ENCODE results near the gene ANKS3.

ANKS3 gene

DNA sequence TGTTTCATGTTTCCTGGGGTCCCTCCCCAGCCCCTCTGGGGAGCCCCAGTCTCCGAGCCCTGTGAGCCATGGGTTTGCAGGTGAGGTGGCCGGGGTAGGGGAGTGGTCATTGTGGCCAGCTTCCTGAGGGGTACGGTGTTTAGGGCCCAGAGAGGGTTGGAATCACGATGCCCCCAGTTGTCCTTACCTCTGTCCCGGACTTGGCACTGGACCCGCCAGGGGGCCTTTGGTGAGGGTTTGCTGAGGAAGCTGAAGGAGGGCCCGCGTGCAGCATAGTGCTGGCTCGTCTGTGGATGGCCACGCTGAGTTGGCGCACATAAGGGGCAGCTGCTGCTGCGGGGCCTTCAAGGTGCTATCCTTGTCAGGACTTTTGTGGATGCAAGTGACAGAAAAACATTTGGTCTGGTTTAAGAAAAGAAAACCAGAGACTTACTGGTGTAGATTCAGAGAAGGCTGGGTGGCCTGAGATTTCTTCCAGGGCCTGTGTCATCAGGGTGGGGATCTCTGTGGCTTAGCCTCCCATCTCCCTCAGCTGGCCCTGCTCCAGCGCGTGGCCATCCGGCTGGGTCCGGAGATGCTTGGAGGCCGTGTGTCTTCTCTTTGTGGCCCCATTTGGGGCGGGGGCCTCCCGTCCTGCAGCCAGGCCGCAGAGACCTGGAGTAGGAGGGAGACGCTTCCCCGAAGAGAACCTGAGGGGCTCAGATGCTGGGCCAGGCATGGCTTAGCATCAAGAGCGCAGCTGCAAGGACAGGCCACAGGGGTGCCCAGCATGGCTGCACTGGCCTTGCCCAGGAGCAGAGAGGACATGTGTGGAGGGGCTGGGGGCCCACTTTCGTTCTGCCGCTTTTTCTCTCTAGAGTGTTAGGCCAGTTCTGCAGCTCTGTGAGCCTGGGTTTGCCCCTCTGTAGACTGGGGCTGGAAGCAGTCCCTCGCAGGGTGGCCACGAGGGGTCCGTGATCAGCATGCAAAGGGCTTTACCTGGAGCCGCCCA is 74.4 kb downstream of the ANKS3 start:
- Histone ChIP-seq H3K4me3 (ENCODE audit: low read length in 2 of 2) (no peak overlapping the region), H3K27ac (ENCODE audit: low read depth in 2 of 2, low read length in 2 of 2) (no peak overlapping the region), H3K9ac (ENCODE audit: low read depth in 1 of 2, low read length in 2 of 2) (no peak overlapping the region), H3K9me3 (ENCODE audit: control insufficient read depth in 2 of 2, low read length in 2 of 2) (no peaks in the 10 kb centered on the region), H3K4me1 (ENCODE audit: control insufficient read depth in 2 of 2, insufficient read depth in 2 of 2, low read length in 2 of 2) (peaks cover 14 to 16% of the 10 kb centered on the region in 2 donors), H3K27me3 (ENCODE audit: control insufficient read depth in 2 of 2, insufficient read depth in 2 of 2, low read length in 2 of 2) (no peaks in the 10 kb centered on the region), H3K36me3 (ENCODE audit: control insufficient read depth in 2 of 2, insufficient read depth in 2 of 2, low read length in 2 of 2) (peaks cover 24 to 27% of the 10 kb centered on the region in 2 donors)

DNA sequence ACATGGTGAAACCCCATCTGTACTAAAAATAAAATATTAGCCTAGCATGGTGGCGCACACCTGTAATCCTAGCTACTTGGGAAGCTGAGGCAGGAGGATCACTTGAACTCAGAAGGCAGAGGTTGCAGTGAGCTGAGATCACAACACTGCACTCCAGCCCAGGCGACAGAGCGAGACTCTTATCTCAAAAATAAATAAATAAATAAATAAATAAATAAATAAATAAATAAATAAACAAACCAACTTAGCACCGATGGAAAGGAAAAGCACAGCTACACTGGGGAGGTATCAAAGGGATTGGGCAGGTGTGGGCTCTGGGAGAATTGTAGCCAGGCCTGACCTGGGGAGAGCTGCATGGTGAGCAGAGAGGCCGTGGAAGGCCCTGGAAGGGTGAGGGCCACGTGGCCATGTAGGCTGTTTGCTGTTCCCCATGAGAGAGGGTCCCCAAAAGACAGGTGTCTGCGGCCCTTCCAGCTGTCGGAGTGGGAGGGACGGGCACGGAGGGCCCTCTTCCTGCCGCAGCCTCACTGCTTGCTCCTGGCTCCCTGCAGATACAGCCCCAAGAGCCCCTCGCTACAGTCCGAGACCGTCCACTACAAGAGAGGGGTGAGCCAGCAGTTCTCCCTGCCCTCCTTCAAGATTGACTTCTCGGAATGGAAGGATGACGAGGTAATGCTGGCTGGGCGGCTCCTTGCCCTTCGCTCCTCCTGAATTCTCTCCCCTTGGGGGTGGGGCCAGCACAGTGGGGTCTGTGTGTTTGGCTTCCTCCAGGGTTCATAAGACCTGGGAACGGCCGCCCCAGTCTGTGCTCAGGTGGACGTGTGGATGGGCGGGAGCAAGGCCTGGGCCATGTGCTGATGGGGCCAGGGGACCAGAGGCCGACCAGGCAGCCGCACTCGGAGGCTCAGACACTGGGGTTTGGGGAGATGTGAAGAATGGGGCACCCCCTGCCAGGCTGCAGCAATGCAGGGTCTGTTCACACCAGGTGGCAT is 77.1 kb downstream of the ANKS3 start:
- Histone ChIP-seq H3K9ac (ENCODE audit: low read depth in 1 of 2, low read length in 2 of 2) (no peak overlapping the region), H3K4me1 (ENCODE audit: control insufficient read depth in 2 of 2, insufficient read depth in 2 of 2, low read length in 2 of 2) (peaks cover 13 to 17% of the 10 kb centered on the region in 2 donors)

DNA sequence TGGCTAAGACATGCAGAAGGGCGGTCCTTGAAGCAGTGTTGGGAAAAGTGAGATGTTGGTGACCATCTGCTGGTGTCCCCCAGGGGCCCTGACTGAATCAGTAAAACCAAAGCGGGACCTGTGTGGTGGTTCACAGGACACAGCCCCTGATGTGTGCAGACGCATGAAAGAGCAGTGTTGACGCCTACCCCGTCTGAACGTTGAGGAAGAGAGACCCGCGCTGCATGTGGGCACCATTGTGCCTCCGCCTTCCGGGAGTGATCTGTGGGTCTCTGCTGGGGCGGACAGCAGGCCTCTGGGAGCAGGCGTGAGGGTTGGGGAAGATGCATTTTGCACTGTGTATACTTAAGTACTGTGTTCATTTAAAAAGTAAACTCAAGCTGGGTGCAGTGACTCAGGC is 77.8 kb downstream of the ANKS3 start:
- H3K4me1 ChIP-seq (ENCODE audit: control insufficient read depth in 2 of 2, insufficient read depth in 2 of 2, low read length in 2 of 2) = peaks cover 13 to 17% of the 10 kb centered on the region in 2 donors

More for the DNA sequence above, 77.1 kb downstream of the ANKS3 start:
- Histone ChIP-seq H3K27ac (ENCODE audit: low read depth in 2 of 2, low read length in 2 of 2) (no peak overlapping the region), H3K36me3 (ENCODE audit: control insufficient read depth in 2 of 2, insufficient read depth in 2 of 2, low read length in 2 of 2) (peaks cover 33 to 34% of the 10 kb centered on the region in 2 donors), H3K4me3 (ENCODE audit: low read length in 2 of 2) (no peak overlapping the region), H3K27me3 (ENCODE audit: control insufficient read depth in 2 of 2, insufficient read depth in 2 of 2, low read length in 2 of 2) (no peaks in the 10 kb centered on the region), H3K9me3 (ENCODE audit: control insufficient read depth in 2 of 2, low read length in 2 of 2) (no peaks in the 10 kb centered on the region)

DNA sequence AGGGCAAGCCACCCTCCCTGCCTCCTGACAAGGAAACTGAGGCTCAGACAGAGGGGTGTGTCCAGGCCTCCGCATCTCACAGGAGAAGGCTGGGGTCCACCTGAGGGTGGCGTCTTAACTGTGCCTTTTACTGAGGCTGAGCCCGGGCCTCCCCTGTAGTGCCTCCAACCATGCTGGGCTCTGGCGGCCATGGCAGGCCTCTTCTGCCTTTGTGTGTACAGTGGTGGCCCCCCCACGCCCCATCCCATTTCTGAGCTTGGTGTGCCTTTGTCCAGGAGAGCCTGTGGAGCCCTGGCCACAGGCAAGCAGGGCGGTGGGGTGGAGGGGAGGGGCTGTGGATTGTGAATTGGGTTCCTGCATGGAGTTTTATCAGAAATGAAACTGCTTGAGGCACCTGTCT is 78.3 kb downstream of the ANKS3 start:
- Histone ChIP-seq H3K9me3 (ENCODE audit: control insufficient read depth in 2 of 2, low read length in 2 of 2) (no peaks in the 10 kb centered on the region), H3K9ac (ENCODE audit: low read depth in 1 of 2, low read length in 2 of 2) (no peak overlapping the region), H3K4me3 (ENCODE audit: low read length in 2 of 2) (no peak overlapping the region), H3K27me3 (ENCODE audit: control insufficient read depth in 2 of 2, insufficient read depth in 2 of 2, low read length in 2 of 2) (no peaks in the 10 kb centered on the region), H3K4me1 (ENCODE audit: control insufficient read depth in 2 of 2, insufficient read depth in 2 of 2, low read length in 2 of 2) (peaks cover 13 to 17% of the 10 kb centered on the region in 2 donors), H3K36me3 (ENCODE audit: control insufficient read depth in 2 of 2, insufficient read depth in 2 of 2, low read length in 2 of 2) (peaks cover 37 to 39% of the 10 kb centered on the region in 2 donors), H3K27ac (ENCODE audit: low read depth in 2 of 2, low read length in 2 of 2) (no peak overlapping the region)

More for the DNA sequence above, 77.8 kb downstream of the ANKS3 start:
- no peak overlapping the region for H3K9ac ChIP-seq (ENCODE audit: low read depth in 1 of 2, low read length in 2 of 2)
- H3K36me3 ChIP-seq (ENCODE audit: control insufficient read depth in 2 of 2, insufficient read depth in 2 of 2, low read length in 2 of 2) = peaks cover 35 to 37% of the 10 kb centered on the region in 2 donors
- no peak overlapping the region for H3K27ac ChIP-seq (ENCODE audit: low read depth in 2 of 2, low read length in 2 of 2)
- H3K4me3 ChIP-seq (ENCODE audit: low read length in 2 of 2) = no peak overlapping the region
- no peaks in the 10 kb centered on the region for H3K9me3 ChIP-seq (ENCODE audit: control insufficient read depth in 2 of 2, low read length in 2 of 2)
- no peaks in the 10 kb centered on the region for H3K27me3 ChIP-seq (ENCODE audit: control insufficient read depth in 2 of 2, insufficient read depth in 2 of 2, low read length in 2 of 2)

DNA sequence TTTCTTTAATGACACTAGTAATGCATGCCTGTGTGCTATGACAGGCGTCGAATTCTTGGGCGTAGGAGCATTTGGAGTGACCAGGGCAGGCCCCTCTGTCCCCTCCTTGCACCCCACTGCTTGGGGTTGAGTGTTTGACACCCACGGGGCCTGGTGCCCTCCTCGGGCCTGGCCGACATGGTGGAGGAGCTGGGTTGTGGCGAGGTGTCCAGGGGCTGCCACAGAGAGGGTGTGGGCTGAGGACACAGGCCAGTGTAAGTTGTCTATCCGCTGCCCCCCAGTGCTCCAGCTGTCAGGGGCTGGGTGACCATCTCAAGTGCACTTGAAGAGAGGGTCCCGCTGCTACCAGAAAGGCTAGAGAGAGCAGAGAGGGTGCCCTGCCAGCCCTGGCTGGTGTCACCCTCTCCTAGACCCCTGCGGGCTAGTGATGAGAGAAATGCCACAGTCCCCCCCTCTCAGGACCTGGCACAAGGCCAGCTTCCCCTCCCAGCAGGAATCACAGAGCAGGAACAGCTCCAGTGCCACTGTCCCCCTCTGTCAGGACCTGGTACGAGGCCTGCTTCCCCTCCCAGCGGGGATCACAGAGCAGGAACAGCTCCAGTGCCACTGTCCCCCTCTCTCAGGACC is 79.0 kb downstream of the ANKS3 start:
- peak overlapping the region in 1 of 2 donors; percentile 70 for H3K27ac ChIP-seq (ENCODE audit: low read depth in 2 of 2, low read length in 2 of 2)
- no peaks in the 10 kb centered on the region for H3K27me3 ChIP-seq (ENCODE audit: control insufficient read depth in 2 of 2, insufficient read depth in 2 of 2, low read length in 2 of 2)
- H3K9me3 ChIP-seq (ENCODE audit: control insufficient read depth in 2 of 2, low read length in 2 of 2) = no peaks in the 10 kb centered on the region
- peaks cover 36 to 37% of the 10 kb centered on the region in 2 donors for H3K36me3 ChIP-seq (ENCODE audit: control insufficient read depth in 2 of 2, insufficient read depth in 2 of 2, low read length in 2 of 2)
- no peak overlapping the region for H3K4me3 ChIP-seq (ENCODE audit: low read length in 2 of 2)
- H3K4me1 ChIP-seq (ENCODE audit: control insufficient read depth in 2 of 2, insufficient read depth in 2 of 2, low read length in 2 of 2) = peaks cover 13 to 17% of the 10 kb centered on the region in 2 donors
- H3K9ac ChIP-seq (ENCODE audit: low read depth in 1 of 2, low read length in 2 of 2) = no peak overlapping the region

DNA sequence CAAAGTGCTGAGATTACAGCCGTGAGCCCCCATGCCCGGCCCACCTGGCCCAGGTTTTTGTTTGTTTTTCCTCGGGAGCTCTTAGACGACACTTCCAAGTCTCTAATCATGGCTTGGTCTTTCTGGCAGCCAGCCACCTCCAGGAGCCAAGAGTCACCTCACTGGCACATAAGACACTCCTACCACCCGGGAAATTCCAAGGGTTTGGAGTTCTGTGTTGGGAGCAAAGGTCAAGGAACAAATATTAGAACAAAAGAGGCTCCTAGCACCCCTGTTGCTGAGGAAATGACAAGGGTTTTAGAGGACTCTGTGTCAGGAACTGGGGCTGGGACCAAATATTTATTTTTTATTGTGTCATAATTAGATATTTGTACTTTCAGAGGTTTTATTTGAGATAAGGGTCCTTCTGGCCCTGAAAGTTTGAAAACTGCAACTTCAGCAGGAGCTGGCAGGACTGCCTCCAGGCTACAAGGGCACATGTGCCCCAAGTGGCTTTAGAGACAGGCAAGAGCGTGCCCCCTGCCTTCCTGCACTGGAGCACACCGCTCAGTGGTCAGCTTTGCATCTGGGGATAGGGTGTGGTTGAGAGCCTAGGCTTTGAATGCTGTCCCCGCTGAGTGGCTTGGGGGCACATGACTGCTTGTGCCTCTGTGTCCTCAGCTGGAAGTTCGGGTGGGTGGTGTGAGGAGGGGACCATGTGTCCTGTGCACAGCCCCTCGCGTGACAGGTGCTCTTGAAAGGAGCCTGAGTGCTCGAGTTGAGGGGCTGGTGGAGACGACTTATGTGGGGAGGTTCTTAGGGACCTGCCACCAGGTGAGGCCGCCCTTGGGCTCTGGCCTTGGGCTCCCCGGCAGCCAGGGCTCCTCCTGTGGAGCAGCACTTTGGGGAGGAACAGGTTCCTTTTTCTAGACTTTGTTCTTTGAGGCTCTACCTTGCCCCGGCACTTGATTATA is 79.8 kb downstream of the ANKS3 start:
- H3K9me3 ChIP-seq (ENCODE audit: control insufficient read depth in 2 of 2, low read length in 2 of 2) = no peaks in the 10 kb centered on the region
- H3K4me1 ChIP-seq (ENCODE audit: control insufficient read depth in 2 of 2, insufficient read depth in 2 of 2, low read length in 2 of 2) = peaks cover 13 to 17% of the 10 kb centered on the region in 2 donors
- peaks cover 32 to 37% of the 10 kb centered on the region in 2 donors for H3K36me3 ChIP-seq (ENCODE audit: control insufficient read depth in 2 of 2, insufficient read depth in 2 of 2, low read length in 2 of 2)
- H3K27me3 ChIP-seq (ENCODE audit: control insufficient read depth in 2 of 2, insufficient read depth in 2 of 2, low read length in 2 of 2) = no peaks in the 10 kb centered on the region
- H3K9ac ChIP-seq (ENCODE audit: low read depth in 1 of 2, low read length in 2 of 2) = peak overlapping the region in 1 of 2 donors; percentile 40
- peak overlapping the region; percentile 65 to 70 for H3K27ac ChIP-seq (ENCODE audit: low read depth in 2 of 2, low read length in 2 of 2)
- no peak overlapping the region for H3K4me3 ChIP-seq (ENCODE audit: low read length in 2 of 2)

DNA sequence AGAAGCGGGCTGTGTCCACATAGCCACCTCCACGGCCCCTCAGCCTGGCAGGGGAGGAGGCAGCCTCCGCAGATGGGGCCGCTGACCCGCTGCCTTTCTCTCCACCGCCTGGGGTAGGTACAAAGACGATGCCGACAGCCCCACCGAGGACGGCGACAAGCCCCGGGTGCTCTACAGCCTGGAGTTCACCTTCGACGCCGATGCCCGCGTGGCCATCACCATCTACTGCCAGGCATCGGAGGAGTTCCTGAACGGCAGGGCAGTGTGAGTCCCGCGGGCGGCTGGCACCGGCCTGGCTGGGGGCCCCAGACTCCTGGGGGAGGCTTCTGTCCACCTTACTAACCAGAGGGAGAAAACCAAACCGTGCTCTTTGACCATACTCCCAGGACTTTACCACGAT is 81.5 kb downstream of the ANKS3 start:
- Histone ChIP-seq H3K4me1 (ENCODE audit: control insufficient read depth in 2 of 2, insufficient read depth in 2 of 2, low read length in 2 of 2) (peaks cover 13 to 17% of the 10 kb centered on the region in 2 donors), H3K27ac (ENCODE audit: low read depth in 2 of 2, low read length in 2 of 2) (no peak overlapping the region), H3K9ac (ENCODE audit: low read depth in 1 of 2, low read length in 2 of 2) (no peak overlapping the region), H3K36me3 (ENCODE audit: control insufficient read depth in 2 of 2, insufficient read depth in 2 of 2, low read length in 2 of 2) (peaks cover 29 to 33% of the 10 kb centered on the region in 2 donors), H3K9me3 (ENCODE audit: control insufficient read depth in 2 of 2, low read length in 2 of 2) (no peaks in the 10 kb centered on the region), H3K27me3 (ENCODE audit: control insufficient read depth in 2 of 2, insufficient read depth in 2 of 2, low read length in 2 of 2) (no peaks in the 10 kb centered on the region), H3K4me3 (ENCODE audit: low read length in 2 of 2) (no peak overlapping the region)

DNA sequence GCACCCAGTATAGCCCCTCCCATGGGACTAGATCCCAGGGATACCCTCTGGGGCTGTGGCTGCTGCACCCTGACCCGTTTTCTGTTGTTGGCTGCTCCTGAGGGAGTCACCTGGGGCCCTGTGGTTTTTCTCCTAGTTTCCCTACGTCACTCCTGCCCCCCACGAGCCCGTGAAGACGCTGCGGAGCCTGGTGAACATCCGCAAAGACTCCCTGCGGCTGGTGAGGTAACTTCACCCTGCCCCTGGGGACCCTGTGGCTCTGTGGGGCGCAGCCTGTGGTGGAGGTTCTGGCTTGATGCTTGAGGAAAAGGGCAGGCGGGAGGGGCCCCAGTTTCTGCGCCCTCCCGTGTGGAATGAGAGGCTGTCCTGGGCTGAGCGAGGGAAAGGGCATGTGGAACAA is 82.2 kb downstream of the ANKS3 start:
- Histone ChIP-seq H3K4me3 (ENCODE audit: low read length in 2 of 2) (no peak overlapping the region), H3K27me3 (ENCODE audit: control insufficient read depth in 2 of 2, insufficient read depth in 2 of 2, low read length in 2 of 2) (no peaks in the 10 kb centered on the region), H3K4me1 (ENCODE audit: control insufficient read depth in 2 of 2, insufficient read depth in 2 of 2, low read length in 2 of 2) (peaks cover 13 to 17% of the 10 kb centered on the region in 2 donors), H3K9ac (ENCODE audit: low read depth in 1 of 2, low read length in 2 of 2) (no peak overlapping the region), H3K27ac (ENCODE audit: low read depth in 2 of 2, low read length in 2 of 2) (no peak overlapping the region), H3K9me3 (ENCODE audit: control insufficient read depth in 2 of 2, low read length in 2 of 2) (no peaks in the 10 kb centered on the region), H3K36me3 (ENCODE audit: control insufficient read depth in 2 of 2, insufficient read depth in 2 of 2, low read length in 2 of 2) (peaks cover 26 to 33% of the 10 kb centered on the region in 2 donors)
